ENCODE data around the gene TRAF7. TPM values are rescaled to one million over a fixed set of nuclear protein-coding genes. Genes with fewer than 3 reads are reported as not detected.

Gene TRAF7
- polyA plus RNA-seq, 10 donors = 37.8 to 52.6 (median 44.7) TPM

GRCh38 chr16:2162676-2163118 is 7.1 kb downstream of the TRAF7 start:
- DNase-seq = no peak

GRCh38 chr16:2163211-2163881 is 7.8 kb downstream of the TRAF7 start:
- no peak for DNase-seq

- DNase-seq = no peak
Observed at GRCh38 chr16:2165861-2166260, 10.3 kb downstream of the TRAF7 start.

GRCh38 chr16:2166263-2167067 is 10.9 kb downstream of the TRAF7 start:
- no peak for DNase-seq

- no peak for DNase-seq
Observed at GRCh38 chr16:2167068-2167638, 11.6 kb downstream of the TRAF7 start.

- DNase-seq = no peak
Observed at GRCh38 chr16:2170080-2170479, 14.5 kb downstream of the TRAF7 start.

GRCh38 chr16:2170587-2171435 is 15.2 kb downstream of the TRAF7 start:
- DNase-seq = no peak

- no peak for DNase-seq
Observed at GRCh38 chr16:2171601-2172178, 16.1 kb downstream of the TRAF7 start.

- no peak for DNase-seq
Observed at GRCh38 chr16:2172688-2173335, 17.2 kb downstream of the TRAF7 start.

GRCh38 chr16:2173366-2173765 is 17.8 kb downstream of the TRAF7 start:
- DNase-seq = no peak

GRCh38 chr16:2173916-2174315 is 18.3 kb downstream of the TRAF7 start:
- no peak for DNase-seq

GRCh38 chr16:2174396-2175131 is 19.0 kb downstream of the TRAF7 start:
- DNase-seq = no peak

- DNase-seq = no peak
Observed at GRCh38 chr16:2175454-2175853, 19.9 kb downstream of the TRAF7 start.

- DNase-seq = no peak
Observed at GRCh38 chr16:2176047-2176446, 20.5 kb downstream of the TRAF7 start.

GRCh38 chr16:2177101-2177500 is 21.5 kb downstream of the TRAF7 start:
- no peak for DNase-seq

- no peak for DNase-seq
Observed at GRCh38 chr16:2177561-2177960, 22.0 kb downstream of the TRAF7 start.

- peak in 1 of 3 donors; percentile 65 for DNase-seq
Observed at GRCh38 chr16:2178321-2179106, 22.9 kb downstream of the TRAF7 start.

- no peak for DNase-seq
Observed at GRCh38 chr16:2179107-2179501, 23.5 kb downstream of the TRAF7 start.

- DNase-seq = no peak
Observed at GRCh38 chr16:2179576-2179975, 24.0 kb downstream of the TRAF7 start.

GRCh38 chr16:2180461-2180860 is 24.9 kb downstream of the TRAF7 start:
- DNase-seq = no peak

Measured in muscle of back (tissue), 11 donors.